Breast epithelium (tissue), 3 donors: ENCODE results near the gene CD8B.

ENCODE experiments used
- CTCF ChIP-seq, 3 donors: fragments of 450-650 bp; IDR thresholded peaks; one replicate each; pipeline ENCODE4 v1.5.1; 2016 to 2017; ENCODE audit warnings: antibody characterized with exemption in 3 of 3, mild to moderate bottlenecking in 3 of 3, moderate library complexity in 3 of 3
- POLR2A ChIP-seq: fragments of 450-650 bp; IDR thresholded peaks from one replicate; pipeline ENCODE4 v1.6.1; 2016; ENCODE audit warnings: antibody characterized with exemption, mild to moderate bottlenecking, moderate library complexity
- POLR2AphosphoS5 ChIP-seq, 3 donors: sonication (generic); formaldehyde crosslinking; IDR thresholded peaks; one replicate each; pipeline ENCODE4 v1.6.1; 2017; ENCODE audit warnings: antibody characterized with exemption in 3 of 3

- TF ChIP-seq CTCF (IDR thresholded peaks at IDR 0.05) (no peak), POLR2A (no peak), POLR2AphosphoS5 (IDR thresholded peaks at IDR 0.05) (no peak)
Measured at GRCh38 chr2:86772611-86773010, 89.1 kb downstream of the CD8B start.
